NCI-H2029 treated with DMSO at 0.1 percent for 48 hours (cell line): Measurements from ENCODE around the gene DQX1.

Experiments used
- DNase-seq: peaks from one replicate; lab custom pipeline; 2025; lab: John Stamatoyannopoulos, UW

The DQX1 gene

DNA sequence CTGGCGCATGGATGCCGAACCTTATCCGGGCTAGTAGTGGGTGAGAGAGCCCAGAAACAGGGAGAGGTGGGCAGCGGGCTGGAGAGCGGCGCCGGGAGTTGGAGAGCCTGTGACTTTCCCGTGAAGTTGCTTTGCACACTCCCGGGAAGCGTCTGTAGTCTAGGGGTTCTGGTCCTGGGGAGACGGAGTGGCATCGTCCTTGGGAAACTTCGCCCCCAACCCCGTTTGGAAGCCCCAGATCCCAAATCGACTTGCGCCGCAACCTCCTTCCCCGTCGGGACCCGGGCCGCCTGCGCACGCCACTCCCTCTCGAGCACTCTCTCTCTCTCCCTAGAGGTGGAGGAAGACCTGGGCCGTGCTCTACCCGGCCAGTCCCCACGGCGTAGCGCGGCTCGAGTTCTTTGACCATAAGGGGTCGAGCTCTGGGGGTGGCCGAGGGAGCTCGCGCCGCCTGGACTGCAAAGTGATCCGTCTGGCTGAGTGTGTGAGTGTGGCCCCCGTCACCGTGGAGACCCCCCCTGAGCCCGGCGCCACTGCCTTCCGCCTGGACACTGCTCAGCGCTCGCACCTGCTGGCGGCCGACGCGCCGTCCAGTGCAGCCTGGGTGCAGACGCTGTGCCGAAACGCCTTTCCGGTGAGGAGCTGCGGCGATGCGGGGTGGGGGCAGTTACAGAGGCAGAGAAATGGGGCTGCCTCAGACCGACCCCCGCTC is 28.9 kb upstream of the DQX1 start:
- DNase-seq: no peak

DNA sequence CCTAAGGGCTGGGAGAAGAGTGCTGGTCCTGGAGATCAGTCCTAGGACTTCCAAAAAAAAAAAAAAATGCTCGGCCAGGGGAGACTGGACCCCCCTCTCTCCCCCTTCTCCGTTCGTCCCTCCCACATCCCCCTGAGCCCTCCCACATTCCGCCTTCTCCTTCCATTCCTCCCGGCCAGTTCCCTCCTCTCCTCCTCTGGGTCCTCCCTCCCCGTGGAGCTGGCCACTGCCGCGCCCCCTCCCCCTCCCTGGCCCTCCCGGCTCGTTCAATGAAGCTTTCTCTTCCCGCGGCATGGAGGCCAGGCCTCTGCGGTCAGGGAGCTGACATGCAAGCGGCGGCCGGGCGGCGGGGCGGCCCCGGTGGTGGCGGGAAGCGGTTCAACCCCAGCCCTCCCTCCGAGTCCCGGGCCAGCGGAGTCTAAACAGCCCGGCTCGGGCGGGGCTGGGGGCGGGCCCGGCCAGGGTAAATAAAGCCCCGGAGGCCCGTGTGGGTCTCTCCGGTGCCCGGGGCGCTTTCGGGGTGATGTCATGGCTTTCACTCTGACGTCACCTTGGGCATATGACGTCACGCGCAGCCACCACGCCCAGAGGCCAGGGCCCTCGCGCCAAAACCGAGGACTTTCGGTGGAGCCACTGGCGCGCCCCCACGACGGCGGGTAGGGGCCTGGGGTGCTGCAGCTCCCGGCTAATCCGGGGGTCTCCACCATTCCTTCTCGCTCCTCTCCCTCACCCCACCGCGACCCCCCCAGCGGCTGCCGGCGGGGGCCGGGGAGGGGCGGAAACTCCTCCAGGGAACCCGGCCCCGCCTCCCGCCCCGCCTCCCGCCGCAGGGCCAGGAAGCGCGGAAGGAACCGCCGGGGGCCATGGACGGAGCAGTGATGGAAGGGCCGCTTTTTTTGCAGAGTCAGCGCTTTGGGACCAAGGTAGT is 28.1 kb upstream of the DQX1 start, which contains the start of the genes DOK1 and LOXL3:
DOK1 (plus strand) TSS at position 829 of the 928 bp plus-strand sequence; CDS start at position 864, 35 bp downstream.
LOXL3 (minus strand) TSS at position 51 of the 928 bp plus-strand sequence. CDS start 1,308 bp downstream, outside the sequence.
- no peak for DNase-seq

DNA sequence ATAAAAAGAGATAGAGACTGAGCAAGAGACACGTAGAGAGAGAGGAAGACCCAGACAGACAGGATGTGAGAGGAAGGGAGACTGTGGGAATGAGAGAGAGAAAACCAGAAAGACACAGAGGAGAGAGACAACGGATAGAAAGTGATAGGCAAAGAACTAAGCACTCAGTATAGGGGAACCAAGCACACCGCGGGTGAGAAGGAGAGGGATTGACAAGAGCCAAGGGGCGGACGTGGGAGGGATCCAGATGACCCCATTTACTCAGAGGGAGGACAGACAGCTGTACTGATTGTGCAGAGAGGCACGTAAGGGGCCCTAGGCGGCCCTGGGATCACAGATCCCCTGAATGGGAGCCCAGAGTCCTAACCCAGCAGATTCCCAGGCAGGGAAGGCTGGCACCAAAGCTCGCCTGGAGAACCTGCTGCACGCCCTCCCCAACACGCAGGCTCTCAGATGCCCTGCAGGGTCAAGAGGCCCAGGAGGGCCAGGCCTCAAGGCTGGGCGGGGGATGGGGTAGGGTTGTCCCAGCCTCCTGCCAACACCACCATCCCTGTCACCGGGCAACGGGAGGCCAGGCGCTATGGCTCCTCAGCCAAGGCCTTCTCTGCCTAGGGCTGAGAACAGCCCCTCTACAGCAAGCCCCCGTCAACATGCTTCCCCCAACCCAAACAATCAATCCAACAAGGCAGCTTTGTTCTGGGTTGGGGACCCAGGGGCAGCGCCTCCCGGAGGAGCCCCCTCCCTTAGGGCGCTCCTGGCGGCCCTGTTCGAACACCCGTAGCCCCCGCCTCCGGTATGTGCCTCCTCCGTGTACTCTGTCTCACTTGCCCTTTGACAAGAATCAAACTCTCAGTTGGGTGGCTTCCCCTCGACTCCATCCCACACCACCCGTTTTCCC is 27.1 kb upstream of the DQX1 start:
- DNase-seq: no peak

DNA sequence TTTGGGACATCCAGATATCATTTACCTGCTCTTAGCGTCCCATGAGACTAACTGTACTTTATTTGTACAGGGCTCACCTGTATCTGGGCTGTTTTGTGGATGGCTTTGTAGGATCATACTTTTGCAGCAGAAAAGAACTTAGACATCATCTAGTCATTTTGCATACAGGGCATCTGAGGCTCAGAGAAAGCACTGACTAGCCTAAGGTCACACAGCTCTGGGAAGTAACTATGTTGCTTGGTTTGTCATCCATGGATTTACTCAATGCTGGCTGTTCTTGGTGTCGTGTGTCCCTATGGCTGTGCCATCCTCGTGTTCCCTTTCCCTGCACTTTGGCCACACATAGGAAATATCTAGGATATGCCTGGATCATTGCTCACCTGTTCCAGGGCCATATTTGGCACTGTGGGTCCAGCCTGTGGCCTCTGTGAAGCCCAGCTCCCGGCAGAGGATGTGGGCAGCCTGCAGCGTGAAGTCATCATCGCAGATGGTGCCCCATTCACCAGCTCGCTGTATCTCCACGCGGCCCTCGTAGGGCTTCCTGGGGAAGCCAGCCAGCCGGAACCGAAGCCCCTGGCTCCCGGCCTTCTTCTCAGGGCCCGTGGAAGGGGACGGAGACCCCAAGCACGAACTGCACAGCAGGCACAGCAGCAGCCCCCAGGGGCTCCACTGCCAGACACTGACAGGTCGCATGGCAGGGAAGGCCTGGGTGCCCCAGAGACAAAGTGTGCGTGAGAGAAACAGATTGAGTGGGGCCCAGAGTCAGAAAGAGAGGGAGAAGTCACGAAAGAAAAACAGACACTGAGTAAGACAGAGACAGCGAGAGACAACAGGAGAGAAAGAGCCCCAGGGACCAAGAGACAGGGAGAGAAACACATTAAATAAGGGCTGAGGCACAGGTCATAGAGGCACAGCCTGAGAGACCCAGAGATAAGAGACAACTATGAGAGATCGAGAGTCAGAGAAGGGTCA is 26.2 kb upstream of the DQX1 start:
- DNase-seq: no peak

DNA sequence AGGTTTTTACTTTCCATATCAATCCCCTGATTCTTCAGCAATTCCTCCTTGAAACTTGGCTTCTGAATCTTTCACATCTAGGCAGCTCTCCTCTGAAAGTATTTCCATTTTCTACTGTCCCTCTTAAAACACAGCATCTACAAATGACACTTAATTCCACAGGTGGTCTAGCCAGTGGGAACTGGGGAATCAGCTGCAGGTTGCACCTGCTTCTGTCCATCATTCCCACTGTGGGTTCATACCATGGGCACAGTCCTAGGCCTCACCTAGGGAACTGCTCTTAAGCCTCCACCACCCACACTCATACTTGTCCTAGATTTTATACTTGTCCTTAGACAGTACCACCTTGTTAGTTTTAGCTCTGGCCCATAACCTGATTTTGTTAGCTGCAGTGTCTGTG is 25.5 kb upstream of the DQX1 start:
- no peak for DNase-seq

DNA sequence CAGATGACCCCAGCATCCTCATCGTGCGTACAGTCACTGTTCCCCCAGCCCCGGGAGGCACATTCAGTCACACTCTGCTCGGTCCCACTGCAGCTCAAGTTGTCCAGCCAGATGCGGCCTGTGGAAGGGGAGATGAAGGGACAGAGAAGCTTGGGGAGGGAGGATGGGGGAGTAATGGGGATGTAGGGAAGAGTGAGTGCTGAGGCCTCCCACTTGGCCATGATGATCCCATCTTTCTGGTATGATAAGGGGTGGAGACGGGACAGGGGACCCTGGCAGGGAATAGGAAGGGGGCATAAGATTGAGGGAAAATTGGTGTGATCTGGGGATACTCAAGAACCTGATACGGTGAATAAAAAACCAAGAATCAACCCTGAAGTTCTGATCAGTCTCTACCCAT is 24.2 kb upstream of the DQX1 start:
- no peak for DNase-seq

DNA sequence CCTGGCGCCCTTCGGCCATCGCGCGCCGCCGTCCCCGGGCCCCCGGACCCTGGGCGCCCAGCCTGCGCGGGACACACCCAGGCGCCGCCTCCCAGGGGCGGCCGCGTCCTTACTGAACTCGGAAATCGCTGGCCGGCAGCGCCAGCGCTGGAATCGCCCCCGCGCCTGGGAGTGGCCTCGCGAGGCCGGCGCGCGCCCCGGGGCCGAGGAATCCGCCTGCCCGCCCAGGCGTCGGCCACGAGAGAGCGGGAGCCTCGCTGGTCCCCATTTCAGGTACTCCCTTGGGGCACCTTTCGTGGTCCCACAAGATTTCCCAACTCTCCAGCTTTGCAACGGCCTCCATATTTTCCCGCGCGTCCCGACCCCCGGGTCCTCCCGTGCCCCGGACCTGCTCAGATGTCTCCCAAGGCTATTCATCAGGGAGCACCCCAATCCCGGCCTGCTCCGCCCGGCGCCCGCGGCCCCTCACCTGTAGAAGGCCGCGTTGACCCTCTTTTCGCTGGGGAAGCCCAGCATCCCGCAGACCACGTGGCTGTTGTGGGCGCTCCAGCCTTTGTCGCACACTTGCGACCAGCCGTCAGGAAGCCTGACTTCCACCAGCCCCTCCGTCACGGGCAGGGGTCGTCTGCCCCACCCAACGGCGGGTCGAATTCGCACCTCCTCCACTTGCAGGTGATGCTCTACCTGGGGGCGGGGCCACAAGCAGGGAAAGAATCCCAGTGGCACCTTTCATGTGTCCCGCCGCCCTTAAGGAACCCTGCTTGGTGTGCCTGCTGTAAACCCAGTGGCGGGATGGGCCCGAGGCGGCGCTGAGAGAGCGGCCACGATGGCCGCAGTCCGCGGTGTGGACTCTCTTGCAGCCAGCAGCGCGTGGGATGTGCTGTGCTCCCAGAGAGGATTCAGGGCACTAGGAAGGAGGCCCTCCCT is 23.1 kb upstream of the DQX1 start:
- no peak for DNase-seq

DNA sequence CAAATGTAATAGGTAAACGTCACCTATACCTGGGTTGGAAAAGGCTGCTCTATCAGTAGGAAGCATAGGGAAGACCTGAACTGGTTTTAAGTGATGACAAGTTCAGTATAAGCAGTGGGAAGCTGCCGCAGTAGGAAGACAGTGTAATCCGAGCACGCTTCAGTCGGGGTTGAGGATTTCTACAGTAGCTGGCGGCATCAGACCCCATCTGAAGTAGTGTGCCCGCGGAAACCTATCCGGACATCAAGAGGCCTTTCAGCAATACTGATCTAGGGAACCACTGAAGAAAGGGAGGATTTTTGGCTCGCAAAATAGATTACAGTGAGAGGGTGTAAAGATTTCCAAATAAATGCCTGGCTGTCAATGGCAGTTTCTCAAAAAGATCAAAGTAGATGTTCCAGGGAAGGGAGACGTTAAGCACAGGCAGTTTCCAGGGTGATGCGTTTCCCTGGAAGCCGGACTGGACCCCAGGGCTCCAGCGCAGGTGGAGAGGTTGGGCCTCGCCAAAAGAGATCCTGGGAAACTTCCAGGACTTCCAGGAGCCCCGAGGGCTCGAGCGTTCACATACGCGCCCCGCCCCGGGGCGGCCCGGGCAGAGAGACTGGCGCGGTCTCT is 22.4 kb upstream of the DQX1 start:
- DNase-seq: no peak

DNA sequence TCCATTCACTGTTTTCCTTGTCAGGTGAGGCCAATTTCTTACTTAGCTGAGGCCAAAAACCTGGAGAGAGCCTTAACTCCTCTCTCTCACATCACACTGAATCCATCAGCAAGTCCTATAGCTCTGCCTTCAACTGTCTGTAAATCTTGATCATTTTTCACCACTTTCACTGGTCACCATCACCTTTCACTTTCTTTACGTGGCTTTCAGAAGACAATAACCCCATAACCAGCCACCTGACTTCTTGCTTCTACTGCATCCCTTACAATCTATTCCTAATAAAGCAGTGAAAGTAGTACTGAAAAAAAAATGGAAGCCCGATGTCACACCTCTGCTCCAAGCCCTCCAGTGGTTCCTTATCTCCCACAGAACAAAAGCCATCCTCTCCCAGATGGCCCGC is 20.0 kb upstream of the DQX1 start:
- no peak for DNase-seq

DNA sequence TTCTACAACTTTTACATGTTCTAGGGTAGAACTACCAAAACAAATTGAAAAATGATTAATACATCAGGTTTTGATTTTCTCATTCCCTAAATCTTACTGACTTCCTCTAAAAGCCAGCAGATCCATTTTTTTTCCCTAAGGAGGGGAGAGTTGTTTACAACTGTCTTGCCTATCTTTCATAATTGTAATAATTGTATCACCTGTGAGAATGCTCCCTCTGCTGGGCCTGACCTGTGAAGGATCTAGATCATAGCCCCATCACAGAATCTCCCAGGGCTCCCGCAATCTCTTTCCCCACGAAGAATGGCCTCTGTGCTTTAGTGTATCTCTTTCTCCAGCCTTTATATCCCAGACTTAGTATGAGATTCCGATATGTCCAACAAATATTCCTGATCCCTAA is 18.6 kb upstream of the DQX1 start:
- DNase-seq: no peak

DNA sequence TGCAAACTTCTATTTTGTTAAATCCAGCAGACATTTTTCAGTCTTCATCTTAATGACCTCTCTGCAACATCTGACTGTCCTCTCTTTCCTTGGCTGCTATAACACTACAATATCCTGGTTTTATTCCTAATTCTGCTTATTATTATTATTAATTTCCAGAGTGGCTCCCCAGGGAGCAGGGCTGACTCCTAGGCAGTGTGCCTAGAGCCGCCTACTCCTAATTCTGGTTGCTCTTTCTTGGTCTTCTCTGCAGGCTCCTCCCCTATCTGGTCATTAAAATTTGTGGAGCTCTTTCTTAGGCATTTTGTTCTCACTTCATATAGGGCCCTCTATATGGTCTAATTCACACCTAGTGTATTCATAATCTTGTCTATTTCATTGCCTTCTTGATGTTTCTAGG is 16.9 kb upstream of the DQX1 start:
- DNase-seq: no peak

DNA sequence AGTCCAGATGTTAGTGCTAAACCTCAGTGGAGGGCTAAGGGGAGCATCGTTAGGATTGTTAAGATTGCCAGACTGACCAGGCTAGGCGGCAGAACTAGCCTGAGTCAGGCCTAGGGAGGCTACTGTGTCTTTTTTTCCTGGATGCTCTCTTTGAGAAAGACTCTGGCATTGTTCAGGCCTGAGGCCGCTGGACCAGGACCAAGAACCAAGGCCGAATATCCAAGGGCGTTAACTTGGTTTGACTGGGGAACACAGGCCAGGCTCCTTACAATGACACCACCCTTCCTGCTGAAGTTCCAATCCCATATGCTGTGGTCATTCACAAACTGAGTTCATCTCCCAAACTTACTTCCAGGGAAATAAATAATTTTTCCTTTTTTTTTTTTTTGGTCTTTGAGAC is 14.3 kb upstream of the DQX1 start:
- no peak for DNase-seq

DNA sequence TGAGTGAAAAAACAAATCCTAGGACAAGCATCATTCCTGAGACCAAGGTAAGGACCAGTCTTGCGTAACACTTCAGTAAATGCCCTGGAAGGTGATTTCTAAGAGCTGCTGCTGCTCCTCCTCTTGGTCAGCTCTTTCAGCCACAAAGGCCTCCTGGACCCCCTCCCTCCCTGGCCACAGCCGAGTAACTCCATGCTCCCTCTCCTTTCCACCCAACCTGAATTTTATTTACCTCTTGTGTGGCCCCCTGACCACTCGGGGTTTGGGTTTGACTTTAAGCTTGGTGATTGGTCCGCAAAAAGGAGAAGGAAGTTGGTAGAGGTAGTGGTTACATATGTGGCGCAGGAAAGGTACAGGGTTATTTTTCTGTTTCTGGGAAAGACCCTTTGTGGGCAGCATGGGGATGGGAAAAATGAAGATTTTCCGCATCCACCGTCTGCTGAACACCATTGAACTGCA is 12.9 kb upstream of the DQX1 start:
- DNase-seq: no peak

DNA sequence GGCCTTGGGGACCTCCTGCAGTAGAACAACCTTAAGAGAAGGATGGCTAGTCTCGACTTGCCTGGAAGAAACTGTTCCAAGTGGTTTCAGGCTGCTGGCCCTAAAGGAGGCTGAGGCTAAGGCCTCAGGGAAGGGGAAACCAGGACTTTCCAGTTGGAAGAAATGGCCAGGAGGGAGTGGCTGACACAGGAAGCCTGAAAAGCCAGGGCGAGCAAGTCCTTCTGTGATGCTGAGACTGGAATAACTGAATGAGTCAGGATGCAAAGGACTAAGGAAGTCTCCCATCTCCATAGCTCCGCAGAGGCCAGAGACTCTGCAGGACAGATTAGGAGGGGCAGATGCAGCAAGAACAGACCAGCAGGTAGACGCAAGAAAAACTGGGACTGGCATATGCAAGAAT is 11.1 kb upstream of the DQX1 start:
- DNase-seq: no peak

DNA sequence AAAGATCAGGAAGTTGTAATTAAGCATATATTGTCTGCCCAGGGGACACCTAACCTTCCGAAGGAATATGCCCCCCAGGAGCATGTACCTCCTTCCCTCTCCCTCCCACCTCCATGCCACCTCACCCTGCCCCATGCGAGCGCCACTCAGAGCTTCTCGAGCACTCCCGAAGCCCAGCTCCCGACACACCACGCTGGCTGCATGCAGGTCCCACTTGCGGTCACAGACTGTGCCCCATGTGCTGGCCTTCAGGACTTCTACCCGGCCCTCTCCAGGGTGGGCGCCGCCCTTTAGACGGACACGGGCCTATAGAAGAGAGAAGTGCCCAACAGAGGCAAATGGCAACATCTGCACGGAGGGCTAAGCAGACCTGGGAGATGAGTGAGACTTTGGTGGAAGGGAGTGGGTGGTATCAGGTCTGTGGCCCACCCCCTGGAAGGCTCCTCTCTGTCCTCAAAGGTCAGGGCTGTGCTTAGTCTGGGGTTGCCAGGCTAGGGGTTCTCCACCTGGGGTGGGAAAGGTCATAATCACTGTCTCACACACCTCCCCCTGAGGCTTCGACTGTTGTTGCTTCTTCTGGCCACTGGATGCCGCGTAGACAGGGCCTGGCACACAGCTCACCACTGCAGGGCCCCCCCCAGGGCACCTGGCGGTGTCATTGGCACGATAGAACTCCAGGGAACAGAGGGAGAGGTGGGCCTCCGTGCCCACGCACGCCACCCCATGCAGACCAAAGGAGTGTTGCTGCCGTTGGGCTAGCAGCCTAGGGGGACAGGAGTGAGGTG is 10.3 kb upstream of the DQX1 start:
- no peak for DNase-seq

DNA sequence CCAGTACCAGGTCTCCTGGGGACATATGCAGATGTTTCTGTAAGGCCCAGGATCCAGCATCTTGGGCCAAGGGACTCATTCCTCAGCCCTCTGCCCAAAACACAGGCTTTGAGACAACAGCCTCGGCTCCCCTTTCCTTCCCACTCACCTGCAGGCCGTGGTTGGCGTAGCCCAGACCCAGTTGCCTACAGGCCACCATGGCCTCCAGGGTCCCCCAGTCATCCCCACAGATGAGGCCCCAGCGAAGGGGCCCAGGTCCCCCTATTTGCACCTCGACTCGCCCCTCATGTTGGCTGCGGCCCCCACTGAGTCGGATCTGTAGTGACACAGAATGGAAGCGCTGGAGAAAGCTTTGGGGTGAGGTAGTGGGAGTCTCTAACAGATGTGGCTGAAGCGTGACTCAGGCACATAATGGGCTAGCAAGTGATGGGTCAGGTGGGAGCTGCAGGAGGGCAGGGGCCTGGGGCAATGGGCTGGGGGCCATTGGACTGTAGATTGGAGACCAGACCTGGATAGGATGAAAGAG is 9.5 kb upstream of the DQX1 start:
- DNase-seq: no peak

DNA sequence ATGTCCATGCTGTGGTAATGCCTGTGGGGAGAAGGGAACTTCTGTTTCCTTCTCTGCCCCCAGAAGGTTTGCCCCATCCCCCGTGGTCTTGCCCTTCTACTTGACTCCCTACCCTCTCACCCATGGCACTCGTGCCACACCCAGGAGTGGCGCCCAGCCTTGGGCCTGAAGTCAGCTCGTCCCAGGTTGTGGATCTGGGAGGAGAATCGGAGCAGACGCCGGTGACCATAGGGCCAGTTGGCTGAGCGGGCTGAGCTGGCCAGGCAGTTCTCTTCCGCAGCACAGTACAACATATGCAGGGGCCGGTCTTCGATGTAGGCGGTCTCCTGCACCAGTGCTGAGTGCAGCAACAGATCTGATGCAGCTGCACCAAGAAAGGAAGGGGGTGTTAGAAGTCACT is 8.4 kb upstream of the DQX1 start:
- no peak for DNase-seq

DNA sequence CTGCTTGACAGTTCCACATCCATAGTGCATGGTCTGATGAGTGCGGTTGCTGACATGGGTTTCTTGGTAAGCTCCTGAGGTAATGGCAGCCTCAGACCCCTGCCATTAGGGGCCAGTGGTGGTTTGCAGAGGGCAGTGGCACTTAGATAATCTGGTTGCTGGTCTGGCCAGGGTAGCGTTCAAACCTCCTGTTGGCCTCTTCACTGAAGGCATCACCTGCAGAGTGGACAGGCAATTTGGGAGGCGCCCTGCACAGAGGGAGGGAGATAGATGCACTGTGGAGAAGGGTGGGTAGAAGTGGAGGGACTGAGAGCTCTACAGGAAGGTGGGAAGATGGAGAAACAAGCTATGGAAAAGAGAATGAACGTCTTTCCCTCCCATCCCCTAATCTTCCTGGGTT is 7.4 kb upstream of the DQX1 start:
- no peak for DNase-seq
